B cell (primary cell): Measurements from ENCODE around the gene PACSIN2. TPM values are rescaled to one million over a fixed set of nuclear protein-coding genes. Genes with fewer than 3 reads are reported as not detected.
A peak's percentile ranks its signal among the peaks of the same experiment; 100 is the strongest.

Experiments
- ATAC-seq: fragments of 200-7000 bp; cut with Tn5 transposase; one replicate; pipeline ENCODE4 v1.10.0; 2021; ENCODE audit warnings: low read depth, mild to moderate bottlenecking, moderate number of reproducible peaks, moderate library complexity
- CTCF ChIA-PET: fragments of 350-600 bp; sonication (Branson Sonifier 250); formaldehyde crosslinking; loops from one replicate; lab custom pipeline; 2021; ENCODE audit warnings: antibody characterized with exemption, inconsistent platforms; lab: Charles Lee
- POLR2A ChIA-PET: fragments of 350-600 bp; sonication (Branson Sonifier 250); formaldehyde crosslinking; loops from one replicate; lab custom pipeline; 2021; ENCODE audit warnings: antibody characterized with exemption; lab: Charles Lee
- DNase-seq: peaks from one replicate; pipeline ENCODE4 v3.0.0; 2013
- H2AFZ ChIP-seq: 2 replicates; pipeline ENCODE4 v1.6.1; 2012; ENCODE audit warnings: mild to moderate bottlenecking, low read depth, low read length; ENCODE audit not compliant: insufficient read depth, poor library complexity, severe bottlenecking
- H3K27ac ChIP-seq, 2 donors: 1 replicate in 1 of 2; 2 replicates in 1 of 2; pipeline ENCODE4 v1.5.1; 2012 to 2013; ENCODE audit warnings: low read length in 2 of 2, mild to moderate bottlenecking in 2 of 2, moderate library complexity in 1 of 2
- H3K27me3 ChIP-seq, 4 experiments: fragments of 200-600 bp in 1 of 4; sonication (generic) in 1 of 4; replicated peaks in 1 of 4; 1 replicate in 2 of 4; 2 replicates in 2 of 4; pipeline versions ENCODE4 v1.6.1 to v1.7.0; 2013 to 2016; ENCODE audit warnings: low read length in 3 of 4, mild to moderate bottlenecking in 2 of 4, mixed read lengths in 1 of 4, moderate library complexity in 1 of 4; ENCODE audit not compliant: insufficient read depth in 4 of 4, control insufficient read depth in 3 of 4; ENCODE audit errors: control extremely low read depth in 1 of 4
- H3K36me3 ChIP-seq, 2 experiments: replicated peaks in 1 of 2; 1 replicate in 1 of 2; 2 replicates in 1 of 2; pipeline versions ENCODE4 v1.6.1 to v1.7.1; 2013; ENCODE audit warnings: low read length in 1 of 2; ENCODE audit not compliant: insufficient read depth in 2 of 2, control insufficient read depth in 1 of 2; ENCODE audit errors: control extremely low read depth in 1 of 2, extremely low read depth in 1 of 2
- H3K4me1 ChIP-seq, 2 donors: fragments of 200-600 bp in 1 of 2; sonication (generic) in 1 of 2; 1 replicate in 1 of 2; 2 replicates in 1 of 2; pipeline versions ENCODE4 v1.5.1 to v1.6.1; 2013 to 2017; ENCODE audit warnings: low read length in 2 of 2; ENCODE audit not compliant: control insufficient read depth in 2 of 2, insufficient read depth in 2 of 2
- H3K4me2 ChIP-seq: replicated peaks from 2 replicates; pipeline ENCODE3; 2012; ENCODE audit warnings: mild to moderate bottlenecking, low read depth, low read length; ENCODE audit not compliant: poor library complexity, severe bottlenecking
- H3K4me3 ChIP-seq, 5 experiments: fragments of 200-600 bp in 1 of 5; sonication (generic) in 1 of 5; 1 replicate in 3 of 5; 2 replicates in 2 of 5; pipeline versions ENCODE4 v1.5.1 to v1.7.0; 2011 to 2016; ENCODE audit warnings: low read length in 4 of 5, mild to moderate bottlenecking in 4 of 5, low read depth in 2 of 5, control low read depth in 1 of 5, moderate library complexity in 1 of 5; ENCODE audit not compliant: insufficient read depth in 1 of 5; ENCODE audit errors: control extremely low read depth in 1 of 5, extremely low read depth in 1 of 5
- H3K79me2 ChIP-seq: fragments of 200-600 bp; sonication (generic); one replicate; pipeline ENCODE4 v1.6.0; 2016; ENCODE audit warnings: low read length; ENCODE audit not compliant: control insufficient read depth, insufficient read depth
- H3K9ac ChIP-seq: fragments of 200-600 bp; sonication (generic); 2 replicates; pipeline ENCODE4 v1.6.1; 2017; ENCODE audit warnings: mild to moderate bottlenecking, low read length, moderate library complexity
- H3K9me3 ChIP-seq, 3 donors: one replicate each; pipeline versions ENCODE4 v1.6.1 to v1.7.1; 2013; ENCODE audit warnings: low read length in 2 of 3; ENCODE audit not compliant: control insufficient read depth in 2 of 3, insufficient read depth in 1 of 3; ENCODE audit errors: control extremely low read depth in 1 of 3
- H4K20me1 ChIP-seq: 2 replicates; pipeline ENCODE4 v1.6.0; 2012; ENCODE audit warnings: mild to moderate bottlenecking, low read length; ENCODE audit not compliant: insufficient read depth, control insufficient read depth, poor library complexity, severe bottlenecking
- H3K27ac Mint-ChIP-seq: one replicate; pipeline ENCODE4 v1.8.0; 2021; ENCODE audit warnings: mixed read lengths
- H3K27me3 Mint-ChIP-seq: one replicate; pipeline ENCODE4 v1.8.0; 2021; ENCODE audit warnings: mixed read lengths
- H3K4me1 Mint-ChIP-seq: one replicate; pipeline ENCODE4 v1.8.0; 2021; ENCODE audit warnings: mixed read lengths
- H3K4me3 Mint-ChIP-seq: one replicate; pipeline ENCODE4 v1.8.0; 2021; ENCODE audit warnings: mixed read lengths
- H3K9me3 Mint-ChIP-seq: one replicate; pipeline ENCODE4 v1.8.0; 2022; ENCODE audit warnings: mixed read lengths; ENCODE audit not compliant: insufficient read depth
- CTCF ChIP-seq: fragments of 200-600 bp; IDR thresholded peaks from one replicate; pipeline ENCODE4 v1.8.0; 2022; ENCODE audit warnings: antibody characterized with exemption, mild to moderate bottlenecking
- EZH2 ChIP-seq: IDR thresholded peaks from 2 replicates; pipeline ENCODE4 v1.6.1; 2012; ENCODE audit warnings: borderline replicate concordance, low read depth, mild to moderate bottlenecking, moderate library complexity, low read length; ENCODE audit not compliant: insufficient read depth, poor library complexity, severe bottlenecking
- WGBS: methylation state at CpG from one replicate; pipeline ENCODE4 v1.1.5; 2013; ENCODE audit warnings: missing lambda C conversion rate; ENCODE audit not compliant: insufficient coverage; 5-methylcytosine and 5-hydroxymethylcytosine counted together
- intact Hi-C: fragments of 100-400 bp; cut with micrococcal nuclease; formaldehyde crosslinking; loops from one replicate; pipeline ENCODE4 v1.10.0; 2022
- polyA plus RNA-seq: library from polyadenylated mRNA; depleted of rRNA; stranded (reverse); fragments of >200 nt; gene quantifications from 2 replicates; pipeline ENCODE4 v1.2.3, GENCODE V29; 2012
- total RNA-seq, 2 donors: library from RNA; stranded (reverse); fragments of 120-200 nt in 1 of 2; gene quantifications; 1 replicate in 1 of 2; 2 replicates in 1 of 2; pipeline versions ENCODE4 v1.2.3 to v1.2.4, GENCODE V29; 2013 to 2022

PACSIN2 gene
- total and polyA plus RNA-seq, 2 donors (not counting 1 experiment from before 2014, with no cell fraction given): 26.9 to 59.3 TPM

- Histone ChIP-seq H3K9me3 (no peaks in the 10 kb centered on the region), H2AFZ (no peak overlapping the region), H4K20me1 (peaks cover 25% of the 10 kb centered on the region), H3K27ac (no peak overlapping the region), H3K79me2 (peaks cover 57% of the 10 kb centered on the region), H3K9ac (no peak overlapping the region), H3K4me1 (peaks cover 20 to 42% of the 10 kb centered on the region in 2 donors), H3K36me3 (peaks cover 1 to 12% of the 10 kb centered on the region in 2 experiments), H3K4me3 (no peak overlapping the region), H3K4me2 (no peak overlapping the region), H3K27me3 (no peaks in the 10 kb centered on the region)
- DNase-seq: no peak
- WGBS: no CpG with 5 or more reads among the region's 2 CpGs
- intact Hi-C loops: no loop called here
- Mint-ChIP-seq H3K27me3 (no peaks in the 10 kb centered on the region), H3K4me3 (no peak overlapping the region), H3K27ac (no peak overlapping the region), H3K4me1 (peaks cover 52% of the 10 kb centered on the region), H3K9me3 (no peaks in the 10 kb centered on the region)
- ChIA-PET POLR2A (no interaction called here), CTCF (no interaction called here)
- TF ChIP-seq EZH2 (no peak), CTCF (no peak)
- ATAC-seq: no peak
Measured at GRCh38 chr22:42942351-42942750, 72.6 kb downstream of the PACSIN2 start.

- Histone ChIP-seq H3K27ac (peak overlapping the region; percentile 9 to 16), H3K36me3 (peaks cover 0 to 6% of the 10 kb centered on the region in 2 experiments), H3K9ac (no peak overlapping the region), H3K79me2 (peaks cover 56% of the 10 kb centered on the region), H3K9me3 (no peaks in the 10 kb centered on the region), H3K4me3 (no peak overlapping the region), H3K27me3 (no peaks in the 10 kb centered on the region), H3K4me2 (no peak overlapping the region), H2AFZ (no peak overlapping the region), H4K20me1 (peaks cover 3% of the 10 kb centered on the region), H3K4me1 (peaks cover 39 to 51% of the 10 kb centered on the region in 2 donors)
- Mint-ChIP-seq H3K27ac (peak overlapping the region; percentile 59), H3K27me3 (no peaks in the 10 kb centered on the region), H3K9me3 (no peaks in the 10 kb centered on the region), H3K4me3 (no peak overlapping the region), H3K4me1 (peaks cover 50% of the 10 kb centered on the region)
- no peak for ATAC-seq
- ChIA-PET CTCF (interaction anchor here (1.1 kb wide), 1 partner anchor 53 kb away, joined by 3 read pairs; no protein-coding TSS in a partner anchor), POLR2A (interaction anchor here (1.0 kb wide), 1 partner anchor 9 kb away, joined by 3 read pairs; no protein-coding TSS in a partner anchor)
- 94% methylated on average over 8 of the region's 12 CpGs for WGBS
- no peak for DNase-seq
- TF ChIP-seq EZH2 (no peak), CTCF (no peak)
- intact Hi-C loops: loop anchor here (10.0 kb wide), 1 partner anchor 275 kb away; no protein-coding TSS in a partner anchor
Measured at GRCh38 chr22:42939941-42940653, 74.9 kb downstream of the PACSIN2 start.
